Breast epithelium (tissue), 4 donors: ENCODE results near the gene FMN1. TPM values are rescaled to one million over a fixed set of nuclear protein-coding genes. Genes with fewer than 3 reads are reported as not detected.

Experiments
- DNase-seq, 2 donors: peaks; one replicate each; pipeline ENCODE4 v3.0.0-alpha.2; 2019; ENCODE audit warnings: low spot score in 2 of 2
- H3K27ac ChIP-seq, 2 donors: fragments of 200-600 bp; sonication (generic) in 1 of 2; one replicate each; pipeline ENCODE4 v1.5.1; 2016 to 2019; ENCODE audit warnings: mild to moderate bottlenecking in 1 of 2
- H3K27me3 ChIP-seq, 2 donors: fragments of 200-600 bp; sonication (generic) in 1 of 2; one replicate each; pipeline versions ENCODE4 v1.5.1 to v1.6.0; 2017 to 2019; ENCODE audit warnings: control low read depth in 1 of 2, mild to moderate bottlenecking in 1 of 2
- H3K36me3 ChIP-seq: fragments of 200-600 bp; one replicate; pipeline ENCODE4 v1.5.1; 2019
- H3K4me1 ChIP-seq, 2 donors: fragments of 200-600 bp; sonication (generic); one replicate each; pipeline ENCODE4 v1.5.1; 2016 to 2019; ENCODE audit warnings: control low read depth in 1 of 2
- H3K4me3 ChIP-seq, 3 donors: fragments of 200-600 bp; sonication (generic); 1 replicate in 2 of 3; 2 replicates in 1 of 3; pipeline ENCODE4 v1.5.1; 2016 to 2019; ENCODE audit warnings: mild to moderate bottlenecking in 3 of 3, moderate library complexity in 2 of 3
- H3K9me3 ChIP-seq, 2 donors: fragments of 200-600 bp; sonication (generic) in 1 of 2; one replicate each; pipeline ENCODE4 v1.5.1; 2016 to 2019; ENCODE audit warnings: control low read depth in 1 of 2
- POLR2A ChIP-seq: fragments of 450-650 bp; IDR thresholded peaks from one replicate; pipeline ENCODE4 v1.6.1; 2016; ENCODE audit warnings: antibody characterized with exemption, mild to moderate bottlenecking, moderate library complexity
- POLR2AphosphoS5 ChIP-seq, 3 donors: sonication (generic); formaldehyde crosslinking; IDR thresholded peaks; one replicate each; pipeline ENCODE4 v1.6.1; 2017; ENCODE audit warnings: antibody characterized with exemption in 3 of 3
- intact Hi-C: fragments of 100-400 bp; cut with DNase I; formaldehyde crosslinking; loops from one replicate; pipeline ENCODE4 v1.15.1; 2023; ENCODE audit warnings: low total_unique reads
- total RNA-seq, 3 donors: library from RNA; depleted of rRNA; stranded (reverse); fragments of >200 nt; gene quantifications; one replicate each; pipeline ENCODE4 v1.1.0, GENCODE V29; 2016
- TF ChIP-seq, protein P1 (sequence below), 3 donors: fragments of 450-650 bp; IDR thresholded peaks; one replicate each; pipeline ENCODE4 v1.5.1; 2016 to 2017; ENCODE audit warnings: antibody characterized with exemption in 3 of 3, mild to moderate bottlenecking in 3 of 3, moderate library complexity in 3 of 3

FMN1 gene
- total RNA-seq, 3 donors from 2014 or later: 33.1 to 56.8 (median 50.7) TPM

DNA sequence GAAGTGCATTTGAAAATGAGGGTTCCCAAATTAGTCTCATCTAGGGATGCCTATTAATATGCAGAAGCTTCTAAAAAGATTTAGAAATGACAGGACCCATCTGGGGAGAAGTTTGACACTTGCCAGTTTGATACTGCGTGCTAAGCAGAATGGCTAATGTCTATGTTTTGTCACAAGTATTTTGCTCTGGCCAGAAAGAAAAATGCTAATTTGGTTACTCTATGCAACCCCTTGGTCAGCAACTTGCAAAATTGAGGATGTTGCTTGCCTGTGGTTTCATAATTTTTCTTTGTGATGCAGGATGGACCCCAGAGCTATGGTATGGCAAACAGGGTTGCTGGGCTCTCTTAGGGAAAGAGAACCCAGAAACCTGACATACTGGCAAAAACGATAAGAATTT is 148.2 kb downstream of the FMN1 start:
- Histone ChIP-seq H3K36me3 (no peaks in the 10 kb centered on the region), H3K4me3 (no peak overlapping the region), H3K27ac (no peak overlapping the region), H3K27me3 (no peaks in the 10 kb centered on the region), H3K4me1 (no peaks in the 10 kb centered on the region), H3K9me3 (peaks cover 6 to 11% of the 10 kb centered on the region in 2 donors)
- intact Hi-C loops: no loop called here
- DNase-seq: no peak
- TF ChIP-seq, protein P1, sequence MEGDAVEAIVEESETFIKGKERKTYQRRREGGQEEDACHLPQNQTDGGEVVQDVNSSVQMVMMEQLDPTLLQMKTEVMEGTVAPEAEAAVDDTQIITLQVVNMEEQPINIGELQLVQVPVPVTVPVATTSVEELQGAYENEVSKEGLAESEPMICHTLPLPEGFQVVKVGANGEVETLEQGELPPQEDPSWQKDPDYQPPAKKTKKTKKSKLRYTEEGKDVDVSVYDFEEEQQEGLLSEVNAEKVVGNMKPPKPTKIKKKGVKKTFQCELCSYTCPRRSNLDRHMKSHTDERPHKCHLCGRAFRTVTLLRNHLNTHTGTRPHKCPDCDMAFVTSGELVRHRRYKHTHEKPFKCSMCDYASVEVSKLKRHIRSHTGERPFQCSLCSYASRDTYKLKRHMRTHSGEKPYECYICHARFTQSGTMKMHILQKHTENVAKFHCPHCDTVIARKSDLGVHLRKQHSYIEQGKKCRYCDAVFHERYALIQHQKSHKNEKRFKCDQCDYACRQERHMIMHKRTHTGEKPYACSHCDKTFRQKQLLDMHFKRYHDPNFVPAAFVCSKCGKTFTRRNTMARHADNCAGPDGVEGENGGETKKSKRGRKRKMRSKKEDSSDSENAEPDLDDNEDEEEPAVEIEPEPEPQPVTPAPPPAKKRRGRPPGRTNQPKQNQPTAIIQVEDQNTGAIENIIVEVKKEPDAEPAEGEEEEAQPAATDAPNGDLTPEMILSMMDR (IDR thresholded peaks at IDR 0.05): no peak
- TF ChIP-seq POLR2A: no peak
- no peak for TF ChIP-seq POLR2AphosphoS5 (IDR thresholded peaks at IDR 0.05)

GRCh38 chr15:33045066-33045810 is 149.3 kb downstream of the FMN1 start:
- peaks cover 6 to 11% of the 10 kb centered on the region in 2 donors for H3K9me3 ChIP-seq
- intact Hi-C loops: no loop called here
- DNase-seq: no peak
- no peaks in the 10 kb centered on the region for H3K36me3 ChIP-seq
- no peak overlapping the region for H3K4me3 ChIP-seq
- peak overlapping the region; percentile 51 to 70 for H3K27ac ChIP-seq
- no peaks in the 10 kb centered on the region for H3K4me1 ChIP-seq
- TF ChIP-seq POLR2A (no peak), POLR2AphosphoS5 (IDR thresholded peaks at IDR 0.05) (no peak)
- TF ChIP-seq, protein P1 (IDR thresholded peaks at IDR 0.05): no peak
- H3K27me3 ChIP-seq: no peaks in the 10 kb centered on the region

- Histone ChIP-seq H3K36me3 (no peaks in the 10 kb centered on the region), H3K27me3 (no peaks in the 10 kb centered on the region), H3K4me1 (no peaks in the 10 kb centered on the region), H3K27ac (peak overlapping the region; percentile 51 to 70), H3K9me3 (peaks cover 6 to 11% of the 10 kb centered on the region in 2 donors), H3K4me3 (no peak overlapping the region)
- intact Hi-C loops: no loop called here
- no peak for DNase-seq
- TF ChIP-seq, protein P1 (IDR thresholded peaks at IDR 0.05): no peak
- TF ChIP-seq POLR2A (no peak), POLR2AphosphoS5 (IDR thresholded peaks at IDR 0.05) (no peak)
Measured at GRCh38 chr15:33044598-33044997, 149.9 kb downstream of the FMN1 start.

GRCh38 chr15:33043636-33044035 is 150.9 kb downstream of the FMN1 start:
- Histone ChIP-seq H3K4me1 (no peaks in the 10 kb centered on the region), H3K9me3 (peaks cover 6 to 11% of the 10 kb centered on the region in 2 donors), H3K36me3 (no peaks in the 10 kb centered on the region), H3K27ac (no peak overlapping the region), H3K27me3 (no peaks in the 10 kb centered on the region), H3K4me3 (no peak overlapping the region)
- no peak for DNase-seq
- intact Hi-C loops: no loop called here
- no peak for TF ChIP-seq POLR2AphosphoS5 (IDR thresholded peaks at IDR 0.05)
- TF ChIP-seq, protein P1 (IDR thresholded peaks at IDR 0.05): no peak
- TF ChIP-seq POLR2A: no peak

- intact Hi-C loops: no loop called here
- Histone ChIP-seq H3K27ac (no peak overlapping the region), H3K9me3 (peaks cover 6 to 11% of the 10 kb centered on the region in 2 donors), H3K36me3 (no peaks in the 10 kb centered on the region), H3K4me1 (no peaks in the 10 kb centered on the region), H3K27me3 (no peaks in the 10 kb centered on the region), H3K4me3 (no peak overlapping the region)
- TF ChIP-seq, protein P1 (IDR thresholded peaks at IDR 0.05): no peak
- TF ChIP-seq POLR2A: no peak
- TF ChIP-seq POLR2AphosphoS5 (IDR thresholded peaks at IDR 0.05): no peak
- DNase-seq: no peak
Measured at GRCh38 chr15:33040496-33040895, 154.0 kb downstream of the FMN1 start.
